ENCODE results near the gene THADA.

DNA sequence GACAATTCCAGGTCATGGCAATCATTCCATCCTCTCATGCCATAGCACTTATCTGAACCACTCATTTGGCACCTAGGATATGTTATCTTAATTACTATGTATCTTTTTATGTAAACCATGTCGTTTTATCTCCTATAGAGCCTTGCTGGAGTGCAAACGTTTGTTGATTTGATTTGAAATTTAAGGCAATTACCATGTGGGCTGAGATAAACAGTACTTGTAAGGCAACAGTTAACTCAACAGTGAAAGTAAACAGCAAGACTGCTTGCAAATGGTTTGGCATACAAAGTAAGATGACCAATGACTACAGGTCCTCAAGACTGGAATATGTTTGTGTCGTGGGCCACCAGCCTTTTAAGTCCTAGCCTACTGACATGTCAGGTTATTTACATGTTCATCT lies 235.7 kb downstream of the THADA start:
- TF ChIP-seq ZNF274 (IDR thresholded peaks at IDR 0.05; ENCODE audit: low read depth, low read length), result no peak
- no peak for TF ChIP-seq YY1 (IDR thresholded peaks at IDR 0.05; ENCODE audit: insufficient read depth, insufficient read length)

All from NT2/D1 (cell line).